Astrocyte (in vitro differentiated cells and primary cell): ENCODE results near the gene ANKRD39.

Source experiments
- EZH2 ChIP-seq: IDR thresholded peaks from 2 replicates; pipeline ENCODE4 v1.6.1; 2012; ENCODE audit warnings: mild to moderate bottlenecking, low read length, inconsistent platforms; ENCODE audit not compliant: insufficient read depth
- TF ChIP-seq, protein P1 (sequence below): IDR thresholded peaks from 2 replicates; pipeline ENCODE4 v1.5.1; 2011; ENCODE audit warnings: low read depth, mild to moderate bottlenecking, inconsistent platforms, low read length, moderate library complexity; ENCODE audit not compliant: insufficient read depth

DNA sequence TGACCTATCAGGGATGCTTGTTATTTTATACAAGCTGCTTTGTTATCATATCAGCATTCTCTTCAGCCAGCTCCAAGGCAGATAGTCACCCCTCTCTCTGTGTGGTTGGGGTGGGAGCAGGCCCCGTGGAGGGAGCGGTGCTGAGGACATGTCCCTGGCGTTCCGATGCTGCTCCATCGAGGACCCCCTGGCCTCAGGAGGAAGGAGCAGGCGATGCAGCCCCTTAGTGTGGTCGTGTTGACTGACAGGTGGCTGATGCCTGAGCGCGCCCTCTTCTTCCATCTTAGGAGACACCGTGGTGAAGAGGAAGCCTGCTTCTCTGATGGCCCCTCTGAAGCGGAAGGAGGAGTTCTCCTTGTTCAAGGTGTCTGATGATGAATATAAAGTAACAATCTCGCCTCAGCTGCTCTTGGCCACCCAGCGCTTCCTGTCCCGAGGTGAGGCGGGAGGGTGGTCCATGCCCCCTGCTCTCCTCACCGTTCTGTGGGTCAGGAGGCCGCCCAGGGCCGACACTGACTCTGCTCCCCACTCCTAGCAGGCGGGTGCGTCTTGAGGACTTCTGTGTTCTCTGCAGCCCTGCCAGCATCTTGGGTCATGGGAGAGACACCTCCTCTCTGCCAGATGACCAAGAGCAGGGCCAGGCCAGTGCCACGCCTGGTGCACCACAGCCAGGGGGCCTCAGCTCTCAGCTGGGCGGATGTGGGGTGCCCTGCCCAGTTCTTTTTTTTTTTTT, 31.1 kb downstream of the ANKRD39 start:
- TF ChIP-seq, protein P1, sequence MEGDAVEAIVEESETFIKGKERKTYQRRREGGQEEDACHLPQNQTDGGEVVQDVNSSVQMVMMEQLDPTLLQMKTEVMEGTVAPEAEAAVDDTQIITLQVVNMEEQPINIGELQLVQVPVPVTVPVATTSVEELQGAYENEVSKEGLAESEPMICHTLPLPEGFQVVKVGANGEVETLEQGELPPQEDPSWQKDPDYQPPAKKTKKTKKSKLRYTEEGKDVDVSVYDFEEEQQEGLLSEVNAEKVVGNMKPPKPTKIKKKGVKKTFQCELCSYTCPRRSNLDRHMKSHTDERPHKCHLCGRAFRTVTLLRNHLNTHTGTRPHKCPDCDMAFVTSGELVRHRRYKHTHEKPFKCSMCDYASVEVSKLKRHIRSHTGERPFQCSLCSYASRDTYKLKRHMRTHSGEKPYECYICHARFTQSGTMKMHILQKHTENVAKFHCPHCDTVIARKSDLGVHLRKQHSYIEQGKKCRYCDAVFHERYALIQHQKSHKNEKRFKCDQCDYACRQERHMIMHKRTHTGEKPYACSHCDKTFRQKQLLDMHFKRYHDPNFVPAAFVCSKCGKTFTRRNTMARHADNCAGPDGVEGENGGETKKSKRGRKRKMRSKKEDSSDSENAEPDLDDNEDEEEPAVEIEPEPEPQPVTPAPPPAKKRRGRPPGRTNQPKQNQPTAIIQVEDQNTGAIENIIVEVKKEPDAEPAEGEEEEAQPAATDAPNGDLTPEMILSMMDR: no peak
- no peak for TF ChIP-seq EZH2
